GM12874 (cell line): ENCODE data around the gene NDUFS2.

Experiments
- TF ChIP-seq, protein P1 (sequence below): IDR thresholded peaks from 2 replicates; pipeline ENCODE4 v1.5.1; 2011; ENCODE audit warnings: low read depth, mild to moderate bottlenecking, control low read depth, low read length, moderate library complexity; ENCODE audit not compliant: insufficient read depth

NDUFS2 gene

DNA sequence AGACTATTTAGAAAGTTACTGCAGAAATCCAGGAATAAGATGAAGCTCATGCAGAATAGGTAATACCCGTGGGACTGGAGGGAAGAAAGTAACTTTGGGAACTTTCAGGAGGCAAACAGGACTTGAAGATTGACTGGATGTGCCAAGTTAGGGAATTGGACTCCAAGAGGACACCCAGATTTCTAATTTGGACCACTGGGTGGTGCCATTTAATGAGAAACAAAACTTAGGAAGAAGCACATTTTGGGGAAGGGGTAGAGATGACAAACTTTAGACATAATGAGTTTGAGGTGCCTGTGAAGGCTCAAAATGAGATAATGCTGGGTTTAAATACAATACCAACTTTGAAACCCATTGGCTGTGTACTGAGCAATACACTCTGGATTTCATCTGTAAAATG, 21.5 kb upstream of the NDUFS2 start:
- TF ChIP-seq, protein P1, sequence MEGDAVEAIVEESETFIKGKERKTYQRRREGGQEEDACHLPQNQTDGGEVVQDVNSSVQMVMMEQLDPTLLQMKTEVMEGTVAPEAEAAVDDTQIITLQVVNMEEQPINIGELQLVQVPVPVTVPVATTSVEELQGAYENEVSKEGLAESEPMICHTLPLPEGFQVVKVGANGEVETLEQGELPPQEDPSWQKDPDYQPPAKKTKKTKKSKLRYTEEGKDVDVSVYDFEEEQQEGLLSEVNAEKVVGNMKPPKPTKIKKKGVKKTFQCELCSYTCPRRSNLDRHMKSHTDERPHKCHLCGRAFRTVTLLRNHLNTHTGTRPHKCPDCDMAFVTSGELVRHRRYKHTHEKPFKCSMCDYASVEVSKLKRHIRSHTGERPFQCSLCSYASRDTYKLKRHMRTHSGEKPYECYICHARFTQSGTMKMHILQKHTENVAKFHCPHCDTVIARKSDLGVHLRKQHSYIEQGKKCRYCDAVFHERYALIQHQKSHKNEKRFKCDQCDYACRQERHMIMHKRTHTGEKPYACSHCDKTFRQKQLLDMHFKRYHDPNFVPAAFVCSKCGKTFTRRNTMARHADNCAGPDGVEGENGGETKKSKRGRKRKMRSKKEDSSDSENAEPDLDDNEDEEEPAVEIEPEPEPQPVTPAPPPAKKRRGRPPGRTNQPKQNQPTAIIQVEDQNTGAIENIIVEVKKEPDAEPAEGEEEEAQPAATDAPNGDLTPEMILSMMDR = no peak

- TF ChIP-seq, protein P1 = no peak
Measured at GRCh38 chr1:161182214-161182613, 20.0 kb upstream of the NDUFS2 start.

DNA sequence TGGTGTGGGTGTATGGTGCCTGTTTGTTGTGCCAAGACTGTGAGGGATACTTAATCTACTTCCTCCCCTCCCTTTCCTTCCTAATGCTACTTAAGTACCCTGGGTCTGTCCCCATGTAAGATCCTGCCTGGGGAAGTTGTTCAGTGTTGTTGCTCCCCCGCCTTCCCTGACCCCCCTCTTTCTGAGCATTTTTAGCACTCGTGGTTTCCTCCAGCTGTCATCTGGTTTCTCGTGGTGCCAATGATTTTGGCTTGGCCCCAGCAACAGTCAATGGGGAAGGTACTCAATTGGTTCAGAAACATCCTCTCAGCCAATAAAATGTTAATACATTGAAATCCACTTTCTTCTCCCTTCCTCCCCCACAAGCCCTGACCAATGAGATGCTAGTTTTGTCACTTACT, 16.9 kb upstream of the NDUFS2 start:
- TF ChIP-seq, protein P1 = no peak

DNA sequence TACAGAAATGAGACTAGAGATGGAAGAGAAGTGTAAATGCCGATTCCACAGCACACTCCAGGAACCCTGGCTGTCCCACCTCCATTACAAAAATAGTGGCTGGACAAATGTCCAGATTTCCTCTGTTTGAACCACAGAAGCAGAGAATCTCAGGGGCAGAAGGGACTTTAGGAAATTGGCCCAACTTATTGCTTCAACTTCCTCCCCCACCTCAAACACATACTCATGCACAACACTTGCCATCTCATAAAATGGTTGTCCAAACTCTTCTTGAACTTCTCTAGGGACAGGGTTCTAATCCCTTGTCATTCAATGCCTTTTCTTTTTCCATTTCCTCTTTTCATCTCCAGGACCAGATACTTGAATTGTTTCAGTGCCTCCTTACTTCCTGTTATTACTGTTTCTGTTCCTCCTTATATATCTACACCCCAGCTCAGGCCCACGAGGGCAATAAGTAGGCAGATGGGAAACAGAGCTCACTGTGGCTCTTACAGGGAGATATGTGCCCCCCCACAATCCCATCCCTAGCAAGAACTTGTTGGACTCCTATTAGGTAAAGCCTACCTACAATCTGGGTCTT, 16.3 kb upstream of the NDUFS2 start:
- TF ChIP-seq, protein P1 = no peak

DNA sequence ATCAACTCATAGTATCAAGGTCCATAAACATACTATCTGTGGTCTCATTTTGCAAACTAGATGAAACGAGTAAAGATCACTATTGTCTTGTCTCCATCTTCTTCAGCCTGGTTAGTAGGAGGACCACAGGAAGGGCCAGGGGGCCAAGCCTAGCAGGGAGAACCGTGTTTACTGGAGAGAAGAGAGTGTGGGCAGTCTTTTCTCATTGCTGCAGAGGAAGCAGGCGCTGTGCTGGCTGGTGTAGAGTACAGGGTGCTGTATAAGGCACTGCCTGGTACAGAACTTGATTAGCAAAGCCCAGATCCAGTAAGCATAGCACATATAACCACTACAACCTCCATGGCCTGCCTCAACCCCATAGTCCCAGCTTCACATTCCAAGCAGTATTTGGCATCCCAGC, 14.9 kb upstream of the NDUFS2 start:
- TF ChIP-seq, protein P1 = no peak

DNA sequence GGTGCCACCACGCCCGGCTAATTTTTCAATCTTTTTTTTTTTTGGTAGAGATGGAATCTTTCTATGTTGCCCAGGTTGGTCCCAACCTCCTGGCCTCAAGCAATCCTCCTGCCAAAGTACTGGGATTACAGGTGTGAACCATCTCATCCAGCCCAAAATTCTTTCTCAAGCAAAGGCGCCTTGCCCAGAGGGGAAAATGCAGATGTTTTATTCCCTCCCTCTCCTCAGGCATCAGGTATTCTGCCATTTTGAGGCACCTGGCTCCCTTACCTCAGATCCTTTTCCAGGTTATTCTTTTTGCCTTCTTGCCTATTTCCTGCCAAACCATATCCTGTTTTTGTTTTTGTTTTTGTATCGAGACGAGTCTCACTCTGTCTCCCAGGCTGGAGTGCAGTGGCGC, 13.8 kb upstream of the NDUFS2 start:
- TF ChIP-seq, protein P1 = no peak

DNA sequence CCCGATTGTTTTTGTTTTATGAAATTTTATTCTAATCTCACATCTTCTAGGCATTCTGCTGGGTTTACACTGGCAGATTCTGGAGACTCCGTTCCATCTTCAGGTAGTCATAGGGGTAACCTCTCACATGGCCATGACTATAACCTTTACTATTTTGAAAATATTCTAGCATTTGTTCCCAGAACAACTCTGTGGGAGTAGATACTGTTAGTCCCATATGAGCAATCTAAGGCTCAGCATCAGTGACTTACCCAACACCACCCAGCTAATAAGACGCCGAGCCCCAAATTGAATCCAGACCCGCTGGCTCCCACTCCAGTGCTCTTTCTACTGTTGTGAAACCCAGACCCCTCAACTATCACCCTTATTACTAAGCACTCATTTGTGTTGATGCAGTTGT, 13.1 kb upstream of the NDUFS2 start:
- TF ChIP-seq, protein P1 = no peak

- TF ChIP-seq, protein P1 = no peak
Measured at GRCh38 chr1:161190962-161191521, 11.1 kb upstream of the NDUFS2 start.
